Cardiac fibroblast (primary cell): ENCODE results near the gene DCPS.
A peak's percentile ranks its signal among the peaks of the same experiment; 100 is the strongest.

Source experiments
- DNase-seq, 2 donors: peaks; one replicate each; pipeline versions ENCODE4 v3.0.0 to v3.0.0-alpha.2; 2010; ENCODE audit warnings: low read depth in 2 of 2
- H3K4me3 ChIP-seq, 2 donors: replicated peaks in 1 of 2; 1 replicate in 1 of 2; 2 replicates in 1 of 2; pipeline ENCODE4 v1.5.1; 2011; ENCODE audit warnings: low read depth in 2 of 2, low read length in 2 of 2, mild to moderate bottlenecking in 2 of 2, moderate library complexity in 1 of 2
- CTCF ChIP-seq: IDR thresholded peaks from one replicate; pipeline ENCODE4 v1.5.1; 2011; ENCODE audit warnings: low read depth, mild to moderate bottlenecking, low read length, inconsistent platforms

The DCPS gene

GRCh38 chr11:126263489-126263888, 40.4 kb upstream of the DCPS start:
- TF ChIP-seq CTCF = no peak
- DNase-seq = no peak
- H3K4me3 ChIP-seq = no peak overlapping the region

- no peak overlapping the region for H3K4me3 ChIP-seq
- DNase-seq = peak; percentile 27 to 36
- no peak for TF ChIP-seq CTCF
Measured at GRCh38 chr11:126265811-126266210, 38.0 kb upstream of the DCPS start.

GRCh38 chr11:126267650-126268049, 36.2 kb upstream of the DCPS start:
- no peak for DNase-seq
- peak overlapping the region; percentile 84 to 97 for H3K4me3 ChIP-seq
- no peak for TF ChIP-seq CTCF

GRCh38 chr11:126268361-126268707, 35.5 kb upstream of the DCPS start:
- DNase-seq = no peak
- no peak for TF ChIP-seq CTCF
- peak overlapping the region; percentile 84 to 97 for H3K4me3 ChIP-seq

GRCh38 chr11:126268708-126269579, 34.9 kb upstream of the DCPS start, which contains the start of the genes FOXRED1 and SRPRA:
FOXRED1 (plus strand) TSS chr11:126269154; CDS start chr11:126269207, 53 bp downstream.
SRPRA (minus strand) TSS chr11:126268895; CDS start chr11:126268804, 91 bp downstream.
- peak within 1 kb of the TSS; percentile 84 to 98 for H3K4me3 ChIP-seq
- peak; percentile 99 to 100 for DNase-seq
- no peak for TF ChIP-seq CTCF

- H3K4me3 ChIP-seq = no peak overlapping the region
- TF ChIP-seq CTCF = no peak
- no peak for DNase-seq
Measured at GRCh38 chr11:126277322-126277721, 26.5 kb upstream of the DCPS start.
